ENCODE data around the gene PITPNM1.

PITPNM1 gene

DNA sequence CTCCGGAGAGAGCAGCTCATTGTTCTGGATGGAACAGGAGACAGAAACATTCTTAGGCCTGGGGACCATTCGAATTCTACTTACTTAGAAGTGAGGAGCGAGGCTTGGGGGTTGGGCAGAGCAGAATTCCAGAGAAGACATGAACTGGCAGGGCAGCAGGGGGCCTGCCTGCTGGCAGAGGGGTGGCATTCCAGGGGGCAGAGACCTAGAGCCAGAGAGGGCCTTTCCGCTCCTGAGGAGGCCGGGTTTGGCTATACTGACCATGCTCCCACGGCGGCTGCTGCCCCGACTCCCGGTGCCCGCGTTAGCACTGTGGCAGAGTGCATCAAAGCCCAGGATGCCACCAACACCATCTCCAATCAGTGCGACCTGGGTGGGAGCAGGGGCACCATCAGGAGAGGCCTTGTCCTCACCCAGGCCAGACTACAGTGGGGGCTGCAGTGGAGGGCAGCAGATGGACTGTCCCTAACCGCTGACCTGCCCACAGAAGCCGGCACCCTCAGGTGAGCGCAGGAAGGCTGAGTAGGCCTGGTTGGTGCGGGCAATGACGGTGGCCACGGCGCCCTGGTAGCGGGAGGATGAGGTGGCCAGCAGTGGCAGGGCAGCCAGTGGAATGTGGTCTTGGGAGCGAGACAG, 7.4 kb downstream of the PITPNM1 start:
- TF ChIP-seq ESRRG (CRISPR knock-in tag; IDR thresholded peaks at IDR 0.05) (no peak), TCF4 (CRISPR knock-in tag; IDR thresholded peaks at IDR 0.05; ENCODE audit: borderline replicate concordance) (no peak), ISL1 (CRISPR knock-in tag; IDR thresholded peaks at IDR 0.05) (no peak), ZNF70 (CRISPR knock-in tag; IDR thresholded peaks at IDR 0.05) (no peak), BACH2 (CRISPR knock-in tag; IDR thresholded peaks at IDR 0.05; ENCODE audit: borderline replicate concordance) (no peak), ZFP30 (CRISPR knock-in tag; IDR thresholded peaks at IDR 0.05) (no peak), ARNTL (CRISPR knock-in tag; IDR thresholded peaks at IDR 0.05; ENCODE audit: borderline replicate concordance, low read depth) (no peak), CSDC2 (CRISPR knock-in tag; IDR thresholded peaks at IDR 0.05) (no peak), GLIS3 (CRISPR knock-in tag; IDR thresholded peaks at IDR 0.05) (no peak), OSR1 (CRISPR knock-in tag; IDR thresholded peaks at IDR 0.05) (no peak)
- TF ChIP-seq, protein P1, sequence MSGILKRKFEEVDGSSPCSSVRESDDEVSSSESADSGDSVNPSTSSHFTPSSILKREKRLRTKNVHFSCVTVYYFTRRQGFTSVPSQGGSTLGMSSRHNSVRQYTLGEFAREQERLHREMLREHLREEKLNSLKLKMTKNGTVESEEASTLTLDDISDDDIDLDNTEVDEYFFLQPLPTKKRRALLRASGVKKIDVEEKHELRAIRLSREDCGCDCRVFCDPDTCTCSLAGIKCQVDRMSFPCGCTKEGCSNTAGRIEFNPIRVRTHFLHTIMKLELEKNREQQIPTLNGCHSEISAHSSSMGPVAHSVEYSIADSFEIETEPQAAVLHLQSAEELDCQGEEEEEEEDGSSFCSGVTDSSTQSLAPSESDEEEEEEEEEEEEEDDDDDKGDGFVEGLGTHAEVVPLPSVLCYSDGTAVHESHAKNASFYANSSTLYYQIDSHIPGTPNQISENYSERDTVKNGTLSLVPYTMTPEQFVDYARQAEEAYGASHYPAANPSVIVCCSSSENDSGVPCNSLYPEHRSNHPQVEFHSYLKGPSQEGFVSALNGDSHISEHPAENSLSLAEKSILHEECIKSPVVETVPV (CRISPR knock-in tag; IDR thresholded peaks at IDR 0.05) = no peak
- TF ChIP-seq, protein P2, sequence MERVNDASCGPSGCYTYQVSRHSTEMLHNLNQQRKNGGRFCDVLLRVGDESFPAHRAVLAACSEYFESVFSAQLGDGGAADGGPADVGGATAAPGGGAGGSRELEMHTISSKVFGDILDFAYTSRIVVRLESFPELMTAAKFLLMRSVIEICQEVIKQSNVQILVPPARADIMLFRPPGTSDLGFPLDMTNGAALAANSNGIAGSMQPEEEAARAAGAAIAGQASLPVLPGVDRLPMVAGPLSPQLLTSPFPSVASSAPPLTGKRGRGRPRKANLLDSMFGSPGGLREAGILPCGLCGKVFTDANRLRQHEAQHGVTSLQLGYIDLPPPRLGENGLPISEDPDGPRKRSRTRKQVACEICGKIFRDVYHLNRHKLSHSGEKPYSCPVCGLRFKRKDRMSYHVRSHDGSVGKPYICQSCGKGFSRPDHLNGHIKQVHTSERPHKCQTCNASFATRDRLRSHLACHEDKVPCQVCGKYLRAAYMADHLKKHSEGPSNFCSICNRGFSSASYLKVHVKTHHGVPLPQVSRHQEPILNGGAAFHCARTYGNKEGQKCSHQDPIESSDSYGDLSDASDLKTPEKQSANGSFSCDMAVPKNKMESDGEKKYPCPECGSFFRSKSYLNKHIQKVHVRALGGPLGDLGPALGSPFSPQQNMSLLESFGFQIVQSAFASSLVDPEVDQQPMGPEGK (CRISPR knock-in tag; IDR thresholded peaks at IDR 0.05; ENCODE audit: borderline replicate concordance) = no peak
- TF ChIP-seq, protein P3, sequence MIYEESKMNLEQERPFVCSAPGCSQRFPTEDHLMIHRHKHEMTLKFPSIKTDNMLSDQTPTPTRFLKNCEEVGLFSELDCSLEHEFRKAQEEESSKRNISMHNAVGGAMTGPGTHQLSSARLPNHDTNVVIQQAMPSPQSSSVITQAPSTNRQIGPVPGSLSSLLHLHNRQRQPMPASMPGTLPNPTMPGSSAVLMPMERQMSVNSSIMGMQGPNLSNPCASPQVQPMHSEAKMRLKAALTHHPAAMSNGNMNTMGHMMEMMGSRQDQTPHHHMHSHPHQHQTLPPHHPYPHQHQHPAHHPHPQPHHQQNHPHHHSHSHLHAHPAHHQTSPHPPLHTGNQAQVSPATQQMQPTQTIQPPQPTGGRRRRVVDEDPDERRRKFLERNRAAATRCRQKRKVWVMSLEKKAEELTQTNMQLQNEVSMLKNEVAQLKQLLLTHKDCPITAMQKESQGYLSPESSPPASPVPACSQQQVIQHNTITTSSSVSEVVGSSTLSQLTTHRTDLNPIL (CRISPR knock-in tag; IDR thresholded peaks at IDR 0.05; ENCODE audit: low read depth) = no peak
- ATAC-seq = no peak

DNA sequence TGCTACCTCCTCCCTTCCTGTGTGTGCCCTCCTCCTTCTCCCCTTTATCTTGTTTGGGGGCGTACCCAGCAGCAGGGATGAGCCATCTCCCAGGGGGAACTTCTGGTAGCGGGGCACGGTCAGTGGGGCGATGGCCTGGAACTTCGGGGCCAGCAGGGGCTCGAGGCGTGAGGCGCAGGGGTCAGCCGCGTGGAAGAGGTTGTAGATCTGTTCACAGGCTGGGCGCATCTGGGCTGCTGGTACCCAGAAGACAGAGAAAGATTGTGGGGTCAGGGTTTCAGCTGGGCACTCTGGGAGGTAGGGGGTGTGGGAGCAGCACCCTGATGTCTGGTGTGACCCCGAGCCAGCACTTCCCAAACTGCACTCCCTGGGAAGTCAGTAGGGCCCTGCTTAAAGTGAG, 9.1 kb downstream of the PITPNM1 start:
- TF ChIP-seq BACH2 (CRISPR knock-in tag; IDR thresholded peaks at IDR 0.05; ENCODE audit: borderline replicate concordance) (no peak), ZNF70 (CRISPR knock-in tag; IDR thresholded peaks at IDR 0.05) (no peak), TCF4 (CRISPR knock-in tag; IDR thresholded peaks at IDR 0.05; ENCODE audit: borderline replicate concordance) (no peak), RARB (CRISPR knock-in tag; IDR thresholded peaks at IDR 0.05) (no peak), PPARA (CRISPR knock-in tag; IDR thresholded peaks at IDR 0.05; ENCODE audit: borderline replicate concordance) (no peak), SNAI2 (CRISPR knock-in tag; IDR thresholded peaks at IDR 0.05) (no peak), ARNTL (CRISPR knock-in tag; IDR thresholded peaks at IDR 0.05; ENCODE audit: borderline replicate concordance, low read depth) (no peak), ZFP3 (CRISPR knock-in tag; IDR thresholded peaks at IDR 0.05) (no peak), ISL1 (CRISPR knock-in tag; IDR thresholded peaks at IDR 0.05) (no peak), GLIS3 (CRISPR knock-in tag; IDR thresholded peaks at IDR 0.05) (no peak)
- TF ChIP-seq, protein P4, sequence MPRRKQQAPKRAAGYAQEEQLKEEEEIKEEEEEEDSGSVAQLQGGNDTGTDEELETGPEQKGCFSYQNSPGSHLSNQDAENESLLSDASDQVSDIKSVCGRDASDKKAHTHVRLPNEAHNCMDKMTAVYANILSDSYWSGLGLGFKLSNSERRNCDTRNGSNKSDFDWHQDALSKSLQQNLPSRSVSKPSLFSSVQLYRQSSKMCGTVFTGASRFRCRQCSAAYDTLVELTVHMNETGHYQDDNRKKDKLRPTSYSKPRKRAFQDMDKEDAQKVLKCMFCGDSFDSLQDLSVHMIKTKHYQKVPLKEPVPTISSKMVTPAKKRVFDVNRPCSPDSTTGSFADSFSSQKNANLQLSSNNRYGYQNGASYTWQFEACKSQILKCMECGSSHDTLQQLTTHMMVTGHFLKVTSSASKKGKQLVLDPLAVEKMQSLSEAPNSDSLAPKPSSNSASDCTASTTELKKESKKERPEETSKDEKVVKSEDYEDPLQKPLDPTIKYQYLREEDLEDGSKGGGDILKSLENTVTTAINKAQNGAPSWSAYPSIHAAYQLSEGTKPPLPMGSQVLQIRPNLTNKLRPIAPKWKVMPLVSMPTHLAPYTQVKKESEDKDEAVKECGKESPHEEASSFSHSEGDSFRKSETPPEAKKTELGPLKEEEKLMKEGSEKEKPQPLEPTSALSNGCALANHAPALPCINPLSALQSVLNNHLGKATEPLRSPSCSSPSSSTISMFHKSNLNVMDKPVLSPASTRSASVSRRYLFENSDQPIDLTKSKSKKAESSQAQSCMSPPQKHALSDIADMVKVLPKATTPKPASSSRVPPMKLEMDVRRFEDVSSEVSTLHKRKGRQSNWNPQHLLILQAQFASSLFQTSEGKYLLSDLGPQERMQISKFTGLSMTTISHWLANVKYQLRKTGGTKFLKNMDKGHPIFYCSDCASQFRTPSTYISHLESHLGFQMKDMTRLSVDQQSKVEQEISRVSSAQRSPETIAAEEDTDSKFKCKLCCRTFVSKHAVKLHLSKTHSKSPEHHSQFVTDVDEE (CRISPR knock-in tag; IDR thresholded peaks at IDR 0.05) = no peak
- TF ChIP-seq, protein P2 (CRISPR knock-in tag; IDR thresholded peaks at IDR 0.05; ENCODE audit: borderline replicate concordance) = no peak
- ATAC-seq = no peak

DNA sequence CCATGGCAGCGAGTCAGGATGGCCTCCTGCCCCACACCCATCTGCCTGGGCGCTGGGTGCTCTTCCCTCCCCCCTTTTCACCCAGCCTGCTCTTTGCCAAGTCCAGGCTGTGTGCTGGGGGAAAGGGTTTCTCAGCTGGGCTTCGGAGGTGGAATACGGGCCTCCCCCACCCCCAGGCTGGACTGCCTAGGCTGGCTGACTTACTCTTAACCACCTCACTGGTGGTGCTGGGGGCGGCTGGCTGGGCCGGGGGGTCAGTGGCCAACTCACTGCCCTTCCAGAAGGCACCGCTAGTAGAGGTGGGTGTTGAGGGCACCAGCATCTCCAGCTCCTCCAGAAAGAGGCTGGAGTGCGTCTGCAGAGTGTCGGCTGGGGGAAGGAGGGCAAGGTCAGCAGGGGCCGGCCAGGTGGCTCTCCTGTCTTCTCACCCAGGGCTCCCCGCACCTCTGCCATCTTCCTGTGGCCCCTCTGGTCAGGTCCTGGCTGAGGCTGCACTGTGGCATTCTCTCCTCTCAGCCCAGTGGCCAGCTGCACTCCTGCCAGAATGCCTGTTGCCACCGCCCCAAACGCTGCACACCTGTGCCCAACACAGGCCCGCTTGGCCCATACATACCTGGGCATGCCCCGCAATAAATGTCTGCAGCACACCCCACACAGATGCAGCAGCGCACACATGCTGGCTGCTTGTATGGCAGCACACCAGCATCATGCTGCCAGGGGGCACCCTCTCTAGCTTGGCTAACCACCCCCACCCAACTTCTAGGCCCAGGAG, 9.7 kb downstream of the PITPNM1 start:
- TF ChIP-seq BACH2 (CRISPR knock-in tag; IDR thresholded peaks at IDR 0.05; ENCODE audit: borderline replicate concordance) (no peak), ISL1 (CRISPR knock-in tag; IDR thresholded peaks at IDR 0.05) (no peak), SNAI2 (CRISPR knock-in tag; IDR thresholded peaks at IDR 0.05) (no peak), ZNF565 (CRISPR knock-in tag; conservative IDR thresholded peaks at IDR 0.05; ENCODE audit: low read depth) (no peak), TCF4 (CRISPR knock-in tag; IDR thresholded peaks at IDR 0.05; ENCODE audit: borderline replicate concordance) (no peak), ZC3H10 (CRISPR knock-in tag; IDR thresholded peaks at IDR 0.05) (no peak), TOX (CRISPR knock-in tag; IDR thresholded peaks at IDR 0.05; ENCODE audit: borderline replicate concordance) (no peak), OSR1 (CRISPR knock-in tag; IDR thresholded peaks at IDR 0.05) (no peak)
- TF ChIP-seq, protein P1 (CRISPR knock-in tag; IDR thresholded peaks at IDR 0.05) = no peak
- ATAC-seq = no peak
